Effector CD8-positive, alpha-beta T cell (primary cell): ENCODE results near the gene CDH12.

Experiments used
- DNase-seq: peaks from one replicate; lab custom pipeline; 2025; lab: John Stamatoyannopoulos, UW

The CDH12 gene

GRCh38 chr5:21823076-21823574 is 1030.0 kb downstream of the CDH12 start:
- DNase-seq = no peak

- DNase-seq = no peak
Observed at GRCh38 chr5:21820527-21820926, 1032.6 kb downstream of the CDH12 start.

- no peak for DNase-seq
Observed at GRCh38 chr5:21818370-21818720, 1034.8 kb downstream of the CDH12 start.

- DNase-seq = no peak
Observed at GRCh38 chr5:21817668-21818369, 1035.3 kb downstream of the CDH12 start.

- DNase-seq = no peak
Observed at GRCh38 chr5:21810737-21811316, 1042.3 kb downstream of the CDH12 start.

- DNase-seq = no peak
Observed at GRCh38 chr5:21809611-21810010, 1043.5 kb downstream of the CDH12 start.

- no peak for DNase-seq
Observed at GRCh38 chr5:21807953-21808352, 1045.2 kb downstream of the CDH12 start.

GRCh38 chr5:21806943-21807342 is 1046.2 kb downstream of the CDH12 start:
- no peak for DNase-seq

GRCh38 chr5:21806271-21806670 is 1046.9 kb downstream of the CDH12 start:
- DNase-seq = no peak

GRCh38 chr5:21802869-21803490 is 1050.2 kb downstream of the CDH12 start:
- no peak for DNase-seq

- DNase-seq = no peak
Observed at GRCh38 chr5:21802100-21802499, 1051.0 kb downstream of the CDH12 start.

GRCh38 chr5:21792748-21793147 is 1060.4 kb downstream of the CDH12 start:
- DNase-seq = no peak

GRCh38 chr5:21791304-21791703 is 1061.8 kb downstream of the CDH12 start:
- no peak for DNase-seq

GRCh38 chr5:21784487-21784886 is 1068.7 kb downstream of the CDH12 start:
- DNase-seq = no peak

- no peak for DNase-seq
Observed at GRCh38 chr5:21783074-21783679, 1070.0 kb downstream of the CDH12 start.

GRCh38 chr5:21776466-21776865 is 1076.7 kb downstream of the CDH12 start:
- no peak for DNase-seq

GRCh38 chr5:21774801-21775200 is 1078.3 kb downstream of the CDH12 start:
- no peak for DNase-seq

GRCh38 chr5:21774281-21774680 is 1078.9 kb downstream of the CDH12 start:
- no peak for DNase-seq

GRCh38 chr5:21773456-21773855 is 1079.7 kb downstream of the CDH12 start:
- no peak for DNase-seq

GRCh38 chr5:21765406-21765805 is 1087.7 kb downstream of the CDH12 start:
- no peak for DNase-seq

- no peak for DNase-seq
Observed at GRCh38 chr5:21739096-21739495, 1114.0 kb downstream of the CDH12 start.

GRCh38 chr5:21723500-21723899 is 1129.6 kb downstream of the CDH12 start:
- no peak for DNase-seq
